Stimulated activated CD4-positive, alpha-beta T cell treated with anti-CD3 and anti-CD28 coated beads, TNF-alpha, amount 100 ng/mL, for 1 hour (primary cell): ENCODE data around the gene HP.
A peak's percentile ranks its signal among the peaks of the same experiment; 100 is the strongest.
"Not testable (repeated sequence)": the region's sequence is repeated elsewhere in the genome, so short reads cannot be mapped to it uniquely, and the experiment has no call there.

Experiments used
- DNase-seq, 3 donors: peaks; one replicate each; pipeline ENCODE4 v3.0.0-alpha.2; 2020; ENCODE audit warnings: low read depth in 3 of 3, low spot score in 1 of 3

The HP gene, protein sequence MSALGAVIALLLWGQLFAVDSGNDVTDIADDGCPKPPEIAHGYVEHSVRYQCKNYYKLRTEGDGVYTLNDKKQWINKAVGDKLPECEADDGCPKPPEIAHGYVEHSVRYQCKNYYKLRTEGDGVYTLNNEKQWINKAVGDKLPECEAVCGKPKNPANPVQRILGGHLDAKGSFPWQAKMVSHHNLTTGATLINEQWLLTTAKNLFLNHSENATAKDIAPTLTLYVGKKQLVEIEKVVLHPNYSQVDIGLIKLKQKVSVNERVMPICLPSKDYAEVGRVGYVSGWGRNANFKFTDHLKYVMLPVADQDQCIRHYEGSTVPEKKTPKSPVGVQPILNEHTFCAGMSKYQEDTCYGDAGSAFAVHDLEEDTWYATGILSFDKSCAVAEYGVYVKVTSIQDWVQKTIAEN

DNA sequence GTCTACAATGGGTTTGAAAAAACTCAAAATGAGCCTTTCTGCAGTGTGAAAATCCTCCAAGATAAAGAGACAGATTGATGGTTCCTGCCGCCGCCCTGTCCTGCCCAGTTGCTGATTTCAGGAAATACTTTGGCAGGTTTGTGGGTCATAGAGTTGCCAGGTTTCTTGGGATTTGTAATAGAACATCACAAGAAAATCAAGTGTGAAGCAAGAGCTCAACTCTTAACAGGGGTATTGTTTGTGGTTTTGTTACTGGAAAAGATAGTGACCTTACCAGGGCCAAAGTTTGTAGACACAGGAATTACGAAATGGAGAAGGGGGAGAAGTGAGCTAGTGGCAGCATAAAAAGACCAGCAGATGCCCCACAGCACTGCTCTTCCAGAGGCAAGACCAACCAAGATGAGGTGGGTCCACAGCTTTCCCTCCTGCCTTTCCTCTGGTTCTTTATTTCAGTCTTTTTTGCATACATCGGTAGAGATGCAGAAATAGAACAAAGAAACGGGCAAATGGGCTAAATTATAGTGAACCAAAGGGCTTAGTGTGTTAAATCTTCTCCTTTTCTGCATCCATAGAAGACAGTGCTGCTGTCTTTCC lies at the start of gene HP:
Gene HP, plus strand, starts transcription at position 252 of the 594 bp plus-strand sequence. Its CDS starts 148 bp downstream, at position 400.
- not testable (repeated sequence) for DNase-seq

DNA sequence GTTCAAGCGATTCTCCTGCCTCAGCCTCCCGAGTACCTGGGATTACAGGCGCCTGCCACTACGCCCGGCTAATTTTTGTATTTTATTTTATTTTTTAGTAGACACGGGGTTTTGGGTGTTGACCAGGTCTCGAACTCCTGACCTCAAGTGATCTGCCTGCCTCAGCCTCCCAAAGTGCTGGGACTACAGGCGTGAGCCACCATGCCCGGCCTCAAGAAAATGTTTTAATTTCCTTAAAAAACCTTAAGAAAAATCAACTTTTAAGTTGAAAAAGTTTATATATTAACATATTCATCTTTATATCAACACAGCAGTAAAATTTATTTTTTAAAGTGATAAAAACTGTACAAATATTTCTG lies 46.3 kb upstream of the HP start:
- not testable (repeated sequence) for DNase-seq

DNA sequence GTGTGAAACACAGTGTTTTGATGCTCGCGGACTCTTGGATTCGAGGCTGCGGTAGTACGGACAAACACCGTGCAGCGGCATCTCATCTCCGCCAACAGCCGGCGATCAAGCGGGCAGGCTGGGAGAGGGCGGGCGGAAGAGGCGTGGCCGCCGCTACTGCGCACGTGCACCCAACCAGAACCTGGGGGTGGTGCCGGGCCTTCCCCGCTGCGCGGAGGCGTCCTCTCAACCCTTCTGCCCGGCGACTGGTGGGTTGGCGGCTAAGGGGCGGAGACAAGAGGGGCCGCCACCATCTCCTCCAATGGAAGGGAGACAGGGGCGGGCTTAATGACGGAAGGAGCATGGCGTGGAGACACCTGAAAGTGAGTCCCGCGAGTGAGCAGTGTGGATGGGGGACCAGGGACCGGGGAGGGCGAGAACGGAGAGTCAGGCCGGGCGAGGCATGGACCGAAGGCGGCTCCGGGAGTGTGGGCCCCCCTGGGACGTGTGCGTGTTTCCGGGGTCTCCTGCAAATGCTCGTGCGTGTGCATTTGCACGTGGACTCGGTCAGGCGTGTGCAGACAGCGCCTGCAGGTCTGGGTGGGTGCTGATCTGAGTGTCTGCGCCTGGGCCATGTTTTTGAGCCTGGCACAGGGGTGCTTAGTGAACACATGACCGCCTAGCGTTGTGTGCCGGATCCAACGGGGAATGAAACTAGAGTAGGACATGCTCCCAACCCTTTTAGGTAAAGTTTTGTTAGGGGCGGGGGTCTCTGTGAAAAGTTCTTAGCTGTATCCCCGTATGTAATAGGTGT lies 45.7 kb upstream of the HP start, which contains the start of gene DHODH:
Gene DHODH, plus strand, starts transcription at position 321 of the 793 bp plus-strand sequence. Its CDS starts 21 bp downstream, at position 342.
- peak; percentile 93 to 95 (median 94) for DNase-seq

DNA sequence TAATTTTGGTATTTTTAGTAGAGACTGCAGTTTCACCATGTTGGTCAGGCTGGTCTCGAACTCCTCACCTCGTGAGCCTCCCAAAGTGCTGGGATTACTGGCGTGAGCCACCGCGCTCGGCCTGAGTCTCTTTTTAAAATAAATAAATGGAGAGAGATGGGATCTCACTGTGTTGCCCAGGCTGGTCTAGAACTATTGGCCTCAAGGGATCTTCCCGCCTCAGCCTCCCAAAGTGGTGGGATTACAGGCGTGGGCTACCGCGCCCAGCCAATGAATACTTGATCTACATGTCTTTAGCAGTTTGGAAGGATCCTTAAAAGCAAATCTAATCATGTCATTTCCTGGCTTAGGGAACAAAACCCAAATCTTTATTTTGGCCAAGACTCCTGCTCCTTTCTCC lies 44.5 kb upstream of the HP start:
- no peak for DNase-seq

DNA sequence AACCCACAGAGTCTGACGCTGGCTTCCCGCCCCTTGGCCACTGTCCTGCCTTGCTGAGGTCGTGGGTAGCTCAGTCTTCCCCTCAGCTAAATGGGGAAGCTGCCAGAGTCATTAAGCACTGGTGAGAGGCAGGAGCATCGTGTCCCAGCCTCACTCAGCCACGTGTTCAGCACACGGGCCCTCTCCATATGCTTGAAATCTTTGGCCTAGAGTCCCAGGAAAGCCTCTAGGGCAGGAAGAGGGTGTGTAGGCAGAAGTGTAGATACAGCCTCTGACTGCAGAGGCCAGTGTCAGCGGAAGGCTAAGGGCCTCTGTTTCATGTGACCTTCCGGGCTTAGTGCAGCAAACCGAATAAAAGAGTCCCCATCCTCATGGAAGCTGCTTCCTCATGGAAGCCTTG lies 41.7 kb upstream of the HP start:
- no peak for DNase-seq

DNA sequence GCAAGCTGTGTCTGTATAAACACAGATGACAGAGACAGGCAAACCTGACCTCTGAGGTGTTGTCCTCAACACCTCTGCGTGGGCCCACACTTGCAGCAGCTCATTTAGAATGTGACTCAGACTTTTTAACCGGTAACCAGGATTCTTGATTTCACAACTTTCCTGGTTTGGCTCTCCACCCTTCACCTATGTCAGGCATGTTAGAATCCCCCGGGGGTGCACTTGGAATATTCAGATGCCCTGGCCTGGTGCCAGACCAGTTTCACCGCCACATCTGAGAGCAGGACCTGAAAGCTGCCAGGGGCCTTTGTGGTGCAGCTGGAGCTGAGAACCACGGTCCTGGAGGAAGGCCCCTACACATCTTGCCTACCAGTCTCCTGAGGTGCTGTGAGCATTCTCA lies 40.9 kb upstream of the HP start:
- DNase-seq, result no peak

DNA sequence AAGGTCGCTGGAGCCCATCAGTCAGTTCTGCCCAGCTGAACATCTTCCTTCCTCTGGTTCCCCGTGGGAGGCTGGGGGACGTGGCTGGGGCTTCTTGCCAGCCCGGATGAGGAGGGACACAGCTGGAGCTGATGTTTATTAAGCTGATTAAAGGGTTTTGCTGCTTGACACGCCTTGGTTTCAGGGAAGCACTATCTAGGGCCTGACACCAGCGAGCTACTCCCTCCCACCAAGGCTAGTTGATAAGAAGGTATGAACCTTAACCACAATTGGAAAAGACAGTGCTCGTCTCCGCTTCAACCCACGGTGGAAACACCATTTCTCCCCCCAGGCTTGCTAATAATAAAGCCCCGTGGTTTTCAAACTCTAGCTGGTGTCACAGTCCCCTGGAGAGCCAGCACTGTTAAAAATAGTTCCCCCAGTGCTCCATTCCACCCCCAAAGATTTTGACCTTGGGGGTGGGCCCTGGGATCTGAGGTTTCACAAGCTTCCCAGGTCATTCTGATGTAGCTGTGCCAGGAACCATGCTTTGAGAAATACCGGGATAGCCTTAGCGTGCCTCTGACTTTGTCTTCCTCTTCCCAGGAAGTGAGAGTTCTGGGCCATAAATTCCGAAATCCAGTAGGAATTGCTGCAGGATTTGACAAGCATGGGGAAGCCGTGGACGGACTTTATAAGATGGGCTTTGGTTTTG lies 40.3 kb upstream of the HP start:
- no peak for DNase-seq

DNA sequence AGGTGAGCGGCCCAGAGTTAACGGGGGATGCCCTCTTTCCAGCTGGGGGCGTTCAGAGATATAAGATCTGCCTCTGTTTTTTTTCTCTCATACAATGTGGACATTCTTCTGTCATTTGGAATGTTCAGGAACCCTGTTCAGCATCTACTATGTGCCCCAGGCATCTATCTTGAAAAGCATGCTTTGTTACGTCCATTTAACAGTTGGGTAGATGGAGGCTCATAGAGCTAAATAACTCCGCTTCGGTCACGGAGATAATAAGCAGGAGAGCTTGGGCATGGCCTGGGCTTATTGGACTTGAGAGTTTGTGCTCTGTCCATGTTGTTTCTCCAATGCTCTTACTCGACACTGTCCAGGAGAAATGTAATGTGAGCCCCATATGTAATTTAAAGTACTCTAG lies 39.6 kb upstream of the HP start:
- DNase-seq, result no peak

DNA sequence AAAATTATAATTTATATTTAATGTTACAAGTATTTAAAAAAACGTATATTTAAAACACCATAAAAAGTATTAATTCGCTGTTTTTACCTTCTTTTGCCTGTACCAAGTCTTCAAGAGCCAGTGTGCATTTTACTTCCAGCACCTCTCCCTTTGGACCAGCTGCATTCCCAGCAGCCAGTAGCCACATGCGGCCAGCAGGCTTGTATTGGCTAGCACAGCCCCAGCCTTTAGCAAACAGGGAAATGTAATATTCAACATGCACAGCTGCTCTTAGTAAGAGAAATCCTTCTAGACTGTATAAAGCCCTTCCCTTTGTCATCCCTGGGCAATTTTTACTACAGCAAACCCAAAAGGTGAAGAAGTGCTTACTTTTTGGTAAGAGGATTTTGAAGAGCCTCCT lies 39.2 kb upstream of the HP start:
- no peak for DNase-seq

DNA sequence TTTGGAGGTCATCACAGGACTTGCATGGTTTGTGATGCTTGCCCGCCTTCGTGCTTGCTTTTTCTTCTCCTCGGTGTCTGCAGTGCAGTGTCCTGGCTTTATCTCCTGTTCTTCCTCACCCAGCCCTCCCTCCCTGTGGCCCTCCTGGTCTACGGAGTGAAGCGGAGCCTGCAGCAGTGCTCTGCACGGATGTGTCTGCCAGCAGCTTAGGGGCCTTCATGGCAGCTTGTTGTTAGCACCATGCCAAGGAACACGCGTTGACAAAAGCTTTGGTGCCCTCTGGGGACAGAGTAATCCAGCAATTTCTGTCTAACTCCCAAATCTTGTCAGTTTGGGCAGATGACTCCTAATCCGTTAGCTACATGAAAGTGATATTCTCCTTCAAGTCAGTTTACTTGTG lies 35.8 kb upstream of the HP start:
- no peak for DNase-seq

DNA sequence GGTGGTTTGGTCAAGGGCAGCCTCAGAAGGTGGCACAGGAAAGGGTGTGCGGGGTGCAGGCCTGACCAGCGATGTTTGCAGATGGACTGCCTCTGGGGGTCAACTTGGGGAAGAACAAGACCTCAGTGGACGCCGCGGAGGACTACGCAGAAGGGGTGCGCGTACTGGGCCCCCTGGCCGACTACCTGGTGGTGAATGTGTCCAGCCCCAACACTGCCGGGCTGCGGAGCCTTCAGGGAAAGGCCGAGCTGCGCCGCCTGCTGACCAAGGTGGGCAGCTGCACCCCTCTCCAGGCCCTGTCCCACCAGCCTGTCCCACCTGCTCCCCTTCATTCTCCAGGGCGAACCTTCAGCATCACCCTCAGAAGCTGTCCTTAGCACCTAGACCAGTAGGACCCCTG lies 33.3 kb upstream of the HP start:
- no peak for DNase-seq

DNA sequence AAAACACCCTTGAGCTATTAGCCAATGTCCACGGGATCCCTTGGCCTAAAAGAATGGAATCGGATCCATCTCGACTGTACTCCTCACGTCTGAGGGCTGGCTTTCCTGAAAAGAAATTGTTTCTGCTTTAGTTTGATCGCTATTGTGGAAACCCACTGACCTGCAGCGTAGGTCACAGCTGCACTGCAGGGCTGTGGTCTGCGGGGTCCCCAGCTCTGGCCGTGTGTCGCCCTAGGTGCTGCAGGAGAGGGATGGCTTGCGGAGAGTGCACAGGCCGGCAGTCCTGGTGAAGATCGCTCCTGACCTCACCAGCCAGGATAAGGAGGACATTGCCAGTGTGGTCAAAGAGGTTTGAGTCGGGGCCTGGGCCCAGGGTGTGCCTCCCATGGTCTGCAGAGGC lies 32.2 kb upstream of the HP start:
- DNase-seq, result no peak

DNA sequence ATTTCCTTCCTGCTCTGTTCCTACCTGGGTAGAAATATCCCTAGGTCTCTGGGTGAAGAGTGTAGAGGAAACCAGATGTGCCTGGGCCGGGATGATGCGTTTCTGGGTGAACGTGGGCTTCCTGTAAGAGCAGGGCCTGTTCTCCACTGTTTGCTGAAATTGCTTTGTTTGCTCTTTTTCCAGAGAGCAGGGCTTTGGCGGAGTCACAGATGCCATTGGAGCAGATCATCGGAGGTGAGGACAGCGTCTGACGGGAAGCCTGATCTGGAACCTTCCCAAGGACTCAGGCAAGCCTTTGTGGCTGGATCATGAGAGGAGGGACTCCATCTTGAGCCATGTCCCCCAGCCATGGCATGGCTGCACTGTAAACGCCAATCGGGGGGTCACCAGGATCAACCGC lies 30.3 kb upstream of the HP start:
- DNase-seq, result no peak

DNA sequence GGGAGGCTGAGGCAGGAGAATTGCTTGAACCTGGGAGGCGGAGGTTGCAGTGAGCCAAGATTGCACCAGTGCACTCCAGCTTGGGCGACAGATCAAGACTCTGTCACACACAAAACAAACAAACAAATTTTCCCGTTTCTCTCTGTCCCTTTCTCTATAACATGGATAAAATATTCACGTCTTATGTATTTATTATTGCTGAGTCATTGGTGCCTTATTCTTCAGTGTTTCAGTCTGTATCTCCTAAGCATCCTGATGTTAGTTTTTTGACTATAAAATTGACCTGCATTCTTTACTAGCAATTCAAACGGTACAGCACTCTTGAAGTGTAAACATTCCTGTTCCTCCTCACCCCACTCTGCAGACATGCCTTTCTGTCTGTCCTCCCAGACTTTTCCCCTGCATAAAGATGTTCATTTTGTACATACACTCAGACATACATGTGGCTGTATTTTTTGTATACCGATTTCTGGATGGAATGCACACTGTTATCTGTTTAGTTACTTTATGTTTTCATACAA lies 29.4 kb upstream of the HP start:
- DNase-seq, result no peak

DNA sequence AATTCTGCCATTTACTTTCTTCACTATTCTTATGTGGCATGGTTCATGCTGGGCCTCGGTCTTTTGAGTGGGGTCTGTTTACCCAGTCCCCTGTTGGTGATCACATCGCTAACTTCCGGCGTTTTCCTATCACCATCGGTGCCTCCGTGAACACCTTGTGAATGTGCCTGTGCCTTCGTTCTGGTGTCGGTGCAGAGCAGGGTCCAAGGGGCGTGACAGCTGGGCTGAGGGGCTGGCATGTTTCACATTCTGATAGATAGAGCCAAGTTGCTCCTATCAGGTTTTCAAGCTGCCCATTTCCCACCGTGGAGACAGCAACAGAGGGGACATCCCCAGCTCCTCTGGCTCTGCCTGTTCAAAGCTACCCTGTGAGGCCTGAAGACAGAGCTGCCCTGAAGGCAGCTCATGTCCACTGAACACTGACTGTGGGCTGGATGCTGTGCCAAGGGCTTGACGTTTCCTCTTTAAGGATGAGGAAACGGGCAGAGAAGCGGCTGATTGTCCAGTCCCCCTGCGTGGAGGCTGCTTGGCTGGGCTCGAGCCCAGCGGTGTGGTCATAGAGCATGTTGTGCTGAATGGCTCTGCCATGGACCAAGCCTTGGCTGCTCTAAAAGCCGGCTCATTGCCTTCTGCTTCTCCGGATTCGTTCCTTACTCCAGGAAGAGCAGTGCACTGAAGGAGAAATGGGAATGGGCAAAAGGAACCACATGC lies 28.7 kb upstream of the HP start:
- no peak for DNase-seq

DNA sequence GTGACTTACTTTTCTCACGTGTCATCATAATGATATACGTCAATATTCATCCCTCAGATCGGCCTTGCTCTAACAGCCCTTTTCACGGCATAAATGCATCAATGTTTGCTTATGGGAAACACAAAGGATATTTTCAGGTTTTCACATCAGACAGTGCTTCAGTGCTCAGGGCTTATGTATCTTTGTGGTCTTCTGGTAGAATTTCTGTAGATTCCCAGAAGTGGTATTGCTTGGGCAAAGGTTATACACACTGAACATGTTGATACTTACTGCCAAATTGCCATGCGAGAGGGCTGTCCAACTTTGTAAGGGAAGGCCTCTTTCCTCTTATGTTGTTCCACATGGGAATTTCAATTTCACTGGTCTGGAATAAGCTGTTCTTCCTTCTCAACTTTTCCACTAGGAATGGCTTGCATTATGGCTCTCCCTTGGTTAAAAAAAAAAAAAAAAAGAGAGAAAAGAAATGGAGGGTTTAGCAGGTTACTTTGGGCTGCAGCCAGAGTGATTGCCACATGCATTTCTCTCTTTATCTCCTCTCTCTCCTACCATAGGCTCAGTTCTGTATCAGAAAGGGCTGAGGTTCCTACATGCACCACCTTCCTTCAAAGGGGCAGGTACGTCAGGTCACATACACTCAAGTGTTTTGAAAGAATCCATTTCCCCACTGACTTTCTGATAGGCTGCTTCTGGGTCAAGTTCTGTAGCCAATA lies 26.5 kb upstream of the HP start:
- DNase-seq, result no peak

DNA sequence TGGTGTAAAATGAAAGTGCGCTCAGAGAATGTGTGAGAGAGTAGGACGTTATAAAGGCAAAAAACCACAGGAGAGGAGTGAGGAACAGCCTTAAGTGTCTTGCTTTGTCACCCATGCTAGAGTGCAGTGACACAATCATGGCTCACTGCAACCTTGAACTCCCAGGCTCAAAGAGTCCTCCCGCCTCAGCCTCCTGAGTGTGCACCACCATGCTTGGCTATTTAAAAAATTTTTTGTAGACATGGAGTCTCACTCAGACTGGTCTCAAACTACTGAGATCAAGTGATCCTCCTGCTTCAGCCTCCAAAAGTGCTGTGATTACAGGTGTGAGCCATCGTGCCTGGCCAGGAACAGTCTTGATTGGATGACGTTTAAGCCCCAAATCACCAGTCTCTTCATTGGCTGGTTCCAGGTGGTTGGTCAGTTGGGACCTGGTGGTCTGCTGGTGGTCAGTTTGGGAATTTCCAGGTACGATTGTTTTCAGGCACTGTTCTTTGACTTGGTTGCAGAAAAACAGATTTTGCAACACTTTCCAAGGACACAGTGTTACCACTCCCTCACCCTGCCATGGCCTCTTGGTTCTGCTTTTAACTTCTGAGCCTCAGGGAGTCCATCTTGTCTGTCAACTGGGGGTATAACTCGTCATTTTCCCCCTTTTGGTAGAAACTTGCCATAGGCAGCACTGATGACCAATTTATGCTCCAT lies 24.6 kb upstream of the HP start:
- DNase-seq, result no peak

DNA sequence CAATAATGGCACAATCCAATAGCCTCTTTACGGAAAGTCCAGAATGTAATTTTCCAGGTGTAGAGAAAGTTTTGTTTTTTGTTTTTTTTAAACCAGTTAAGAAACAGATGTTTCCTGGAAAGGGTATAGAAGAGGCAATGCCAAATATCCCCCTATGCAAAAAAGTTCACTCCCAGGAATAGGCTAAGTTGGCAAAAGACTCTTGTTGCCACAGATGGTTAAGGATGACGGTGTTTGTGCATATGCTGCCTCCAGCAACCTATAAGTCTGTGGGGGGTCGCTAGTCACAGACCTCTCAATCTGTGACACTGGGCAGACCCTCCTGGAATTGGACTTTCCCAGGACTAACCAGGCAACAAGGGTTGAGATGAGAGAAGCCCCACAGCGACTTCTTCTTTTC lies 20.9 kb upstream of the HP start:
- DNase-seq, result no peak

DNA sequence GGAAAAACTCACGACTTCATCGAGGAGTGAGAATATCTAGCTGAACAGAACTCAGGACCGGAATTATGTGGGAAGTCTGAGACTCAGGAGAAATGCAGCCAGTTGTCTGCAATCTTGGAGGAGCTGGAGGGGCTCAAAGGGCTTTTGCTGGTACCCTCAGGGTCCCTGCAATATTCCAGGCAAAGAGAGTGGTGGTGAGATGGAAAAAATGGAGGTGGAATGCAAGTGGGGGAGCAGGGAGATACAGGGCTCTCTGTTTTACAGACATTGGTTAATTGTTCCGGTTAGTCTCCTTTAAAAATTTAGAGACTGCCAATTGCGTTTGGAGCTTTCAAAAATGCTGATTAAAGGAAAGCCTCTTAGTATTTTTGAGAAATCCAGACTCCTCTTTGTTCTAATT lies 18.2 kb upstream of the HP start:
- no peak for DNase-seq
